GM03348 (cell line): ENCODE data around the gene PHACTR1.
"Not testable (repeated sequence)": the region's sequence is repeated elsewhere in the genome, so short reads cannot be mapped to it uniquely, and the experiment has no call there.

Experiments used
- DNase-seq: peaks from one replicate; pipeline ENCODE4 v3.0.0; 2012; ENCODE audit warnings: low spot score

PHACTR1 gene

DNA sequence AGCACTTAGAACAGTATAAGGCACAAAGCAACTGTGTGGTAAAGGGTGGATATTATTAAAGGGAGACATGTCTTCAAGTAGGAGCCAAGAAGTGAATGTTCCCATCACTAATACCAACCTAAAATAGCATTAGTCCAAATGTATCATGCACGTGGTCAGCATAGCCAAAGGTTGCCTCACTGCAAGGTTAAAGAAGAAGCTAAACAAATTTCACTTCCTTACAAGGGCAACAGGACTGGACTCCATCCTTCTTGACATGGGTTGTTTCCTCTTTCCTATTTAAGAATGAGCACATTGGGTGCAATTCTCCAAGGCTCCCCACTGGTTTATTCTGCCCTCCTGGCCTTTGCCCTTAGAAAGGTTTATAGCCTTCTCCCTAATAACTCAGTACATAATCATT lies 186.7 kb downstream of the PHACTR1 start:
- no peak for DNase-seq

- DNase-seq = no peak
These were observed 193.3 kb downstream of the PHACTR1 start for GRCh38 chr6:12909833-12910232.

- DNase-seq = peak; percentile 67
These were observed 194.9 kb downstream of the PHACTR1 start for GRCh38 chr6:12911427-12911826.

GRCh38 chr6:12913201-12913600 lies 196.6 kb downstream of the PHACTR1 start:
- DNase-seq = no peak

- DNase-seq = no peak
These were observed 199.4 kb downstream of the PHACTR1 start for GRCh38 chr6:12916006-12916405.

DNA sequence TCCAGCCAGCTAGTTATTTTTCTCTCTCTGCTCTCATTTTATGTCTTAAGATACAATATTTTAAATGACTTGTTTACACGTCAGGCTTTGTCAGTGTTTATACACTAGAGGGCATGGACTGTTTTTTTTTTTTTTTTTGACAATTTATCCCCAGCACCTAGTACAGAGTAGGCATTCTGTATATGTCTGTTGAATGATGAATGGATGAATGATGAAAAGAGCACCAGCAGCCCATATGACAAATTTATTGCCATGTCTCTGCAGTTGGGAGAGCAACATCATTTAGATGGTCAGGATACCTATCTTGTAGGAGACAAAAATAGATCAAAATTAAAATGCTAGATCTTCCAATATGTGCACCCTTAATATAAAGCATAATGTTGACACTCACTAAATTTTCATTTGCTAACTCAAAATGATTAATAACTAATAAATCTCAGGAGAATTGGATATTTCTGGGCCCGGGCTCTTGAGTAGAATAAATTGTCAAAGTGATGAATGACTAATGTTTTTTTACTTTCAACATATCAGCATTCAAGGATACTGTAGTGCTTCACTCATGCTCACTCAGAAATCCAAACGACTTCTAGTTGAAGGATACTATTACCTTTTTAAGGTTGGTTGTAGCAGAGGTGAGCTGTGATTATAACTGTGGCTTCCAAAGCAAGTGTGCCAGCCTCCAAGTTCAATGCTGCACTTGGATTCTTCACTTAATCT lies 200.0 kb downstream of the PHACTR1 start:
- DNase-seq = no peak

DNA sequence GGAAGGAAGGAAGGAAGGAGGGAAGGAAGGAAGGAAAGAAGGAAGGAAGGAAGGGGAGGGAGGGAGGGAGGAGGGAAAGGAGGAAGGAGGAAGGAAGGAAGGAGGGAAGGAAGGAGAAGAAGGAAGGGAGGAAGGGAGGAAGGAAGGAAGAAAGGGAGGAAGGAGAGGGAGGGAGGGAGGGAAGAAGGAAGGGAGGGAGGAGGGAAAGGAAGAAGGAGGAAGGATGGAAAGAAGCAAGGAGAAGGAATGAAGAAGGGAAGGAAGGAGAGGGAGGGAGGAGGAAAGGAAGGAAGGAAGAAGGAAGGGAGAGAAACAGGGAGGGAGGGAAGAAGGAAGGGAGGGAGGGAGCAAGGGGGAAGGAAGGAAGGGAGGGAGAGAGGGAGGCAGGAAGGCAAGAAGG lies 204.9 kb downstream of the PHACTR1 start:
- DNase-seq = no peak

DNA sequence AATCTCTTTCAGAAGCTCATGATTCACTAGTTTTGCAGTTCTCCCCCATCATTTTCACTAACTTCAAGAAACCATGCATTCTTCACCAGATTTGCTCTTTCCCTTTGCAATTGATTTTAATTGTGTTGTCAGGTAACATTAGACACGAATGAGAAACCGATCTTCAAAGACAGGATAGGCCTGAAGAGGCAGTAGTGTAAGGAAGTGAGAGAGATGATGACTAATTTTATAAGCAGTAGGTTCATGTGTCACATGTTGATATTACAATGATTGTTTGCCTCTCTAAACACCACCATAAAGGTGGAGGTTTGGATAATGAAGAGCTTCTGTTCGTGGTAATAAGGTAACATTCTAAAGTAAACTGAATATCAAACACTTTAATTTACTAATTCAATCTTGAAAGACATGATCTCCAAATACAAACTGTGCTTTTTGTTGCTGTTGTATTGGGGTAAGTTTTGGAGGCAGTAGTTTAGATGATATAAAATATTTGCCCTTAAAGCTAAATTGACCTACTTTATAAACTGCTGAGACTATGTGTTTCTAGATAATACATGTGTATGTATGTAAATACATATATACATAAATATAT lies 207.2 kb downstream of the PHACTR1 start:
- DNase-seq = no peak

DNA sequence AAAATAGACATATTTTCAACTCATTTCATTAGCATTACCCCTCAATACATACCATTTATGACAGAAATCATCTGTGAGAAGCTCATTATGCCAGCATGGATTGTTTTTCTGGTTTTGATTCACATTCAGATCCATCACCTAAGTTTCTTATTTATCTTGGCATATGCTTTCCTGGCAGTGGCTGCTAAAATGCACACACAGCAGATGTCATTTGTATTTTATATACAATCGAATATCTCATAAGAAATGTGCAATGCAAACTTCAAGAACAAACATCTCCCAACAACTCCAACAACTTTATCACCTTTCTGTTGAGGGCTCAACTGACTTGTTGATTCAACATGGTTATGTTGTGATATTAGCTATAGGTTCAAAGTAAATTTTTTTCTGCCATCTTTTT lies 208.3 kb downstream of the PHACTR1 start:
- DNase-seq = no peak

DNA sequence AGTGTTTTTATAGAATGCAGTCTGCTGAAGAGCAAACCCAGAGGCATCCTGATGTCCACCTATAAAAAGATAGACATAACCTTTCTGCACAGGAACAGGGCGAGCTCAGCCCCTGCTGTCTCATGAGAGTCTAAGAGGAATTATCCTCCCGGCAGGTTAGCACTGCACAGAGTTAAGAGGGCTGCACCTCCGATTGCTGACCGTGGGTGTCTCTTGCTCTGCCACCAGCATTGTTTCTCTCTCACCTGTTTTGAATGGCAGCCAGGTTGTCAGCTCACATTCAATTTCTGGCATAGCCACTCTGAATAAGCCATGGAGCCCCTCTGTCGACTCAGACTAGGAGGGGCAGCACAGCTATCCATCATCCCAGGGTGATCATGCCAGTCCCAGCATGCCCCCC lies 211.2 kb downstream of the PHACTR1 start:
- DNase-seq = no peak

- DNase-seq = no peak
These were observed 213.1 kb downstream of the PHACTR1 start for GRCh38 chr6:12929678-12930077.

GRCh38 chr6:12931639-12932038 lies 215.1 kb downstream of the PHACTR1 start:
- DNase-seq = no peak

- no peak for DNase-seq
These were observed 219.1 kb downstream of the PHACTR1 start for GRCh38 chr6:12935637-12936036.

DNA sequence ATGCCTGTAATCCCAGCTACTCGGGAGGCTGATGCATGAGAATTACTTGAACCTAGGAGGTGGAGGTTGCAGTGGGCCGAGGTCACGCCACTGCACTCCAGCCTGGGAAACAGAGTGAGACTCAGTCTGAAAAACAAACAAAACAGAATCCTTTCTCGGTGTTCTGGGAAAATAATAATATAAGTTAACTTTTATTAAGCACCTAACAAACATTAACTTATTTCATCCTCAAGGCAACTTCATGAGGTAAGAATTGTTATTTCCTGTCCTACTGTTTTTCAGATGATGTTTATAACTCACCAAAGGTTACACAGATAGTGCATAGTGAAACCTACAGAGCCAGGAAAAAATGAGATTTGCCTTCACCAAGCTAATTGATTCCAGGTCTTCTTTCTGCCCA lies 221.4 kb downstream of the PHACTR1 start:
- no peak for DNase-seq

- no peak for DNase-seq
These were observed 222.7 kb downstream of the PHACTR1 start for GRCh38 chr6:12939314-12939713.

- peak; percentile 10 for DNase-seq
These were observed 224.9 kb downstream of the PHACTR1 start for GRCh38 chr6:12941422-12941821.

- DNase-seq = no peak
These were observed 227.0 kb downstream of the PHACTR1 start for GRCh38 chr6:12943549-12943948.

DNA sequence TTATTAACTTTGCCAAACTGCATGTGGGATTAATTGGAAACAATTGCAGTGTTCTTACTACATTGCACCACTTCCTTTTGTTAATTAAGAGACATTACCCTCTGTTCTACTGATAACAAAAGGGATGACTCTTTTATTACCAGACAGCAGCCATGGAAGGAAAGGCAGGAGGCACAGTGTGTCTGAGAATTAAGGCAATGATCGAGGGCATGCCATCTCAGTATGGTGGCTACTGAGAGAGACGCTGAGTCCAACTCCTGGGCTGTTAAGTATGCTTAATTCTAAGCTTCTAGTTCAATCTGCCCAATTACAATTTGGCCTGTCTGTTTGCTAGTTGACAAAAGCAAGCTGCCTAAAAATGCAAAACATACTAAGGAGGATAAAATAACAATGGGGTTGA lies 227.4 kb downstream of the PHACTR1 start:
- no peak for DNase-seq

- DNase-seq = not testable (repeated sequence)
These were observed 228.0 kb downstream of the PHACTR1 start for GRCh38 chr6:12944528-12944927.

DNA sequence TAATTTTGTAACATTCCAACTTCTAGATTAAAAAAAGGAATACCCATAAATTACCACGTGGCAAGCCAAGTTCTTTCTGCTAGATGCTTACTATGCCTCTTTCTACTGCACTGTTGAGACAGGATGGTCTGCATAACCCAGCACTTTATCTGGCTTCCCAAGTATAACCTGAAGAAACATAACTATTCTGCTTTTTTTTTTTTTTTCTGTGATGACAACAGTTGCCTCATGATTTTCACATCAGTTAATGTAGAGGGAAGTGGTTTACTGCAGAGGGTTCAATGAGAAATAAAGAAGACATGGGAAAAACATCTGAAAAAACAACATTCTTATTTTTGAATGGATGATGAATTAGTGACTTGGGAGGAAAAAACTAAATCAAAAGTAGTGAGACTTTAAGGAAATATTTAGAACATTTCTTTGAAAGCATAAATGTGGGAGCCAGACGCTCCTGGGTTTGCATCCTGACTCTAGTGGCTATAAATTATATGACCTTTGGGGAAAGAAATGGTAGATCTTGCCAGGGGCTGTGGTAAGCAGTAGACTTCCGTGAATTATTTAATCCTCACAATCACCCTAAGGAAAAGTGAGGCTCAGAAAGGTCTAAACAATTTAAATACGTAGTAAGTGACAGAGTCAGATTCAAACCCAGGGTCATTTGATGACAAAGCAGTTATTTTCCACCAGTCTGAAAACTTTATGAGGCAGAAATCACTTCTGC lies 230.7 kb downstream of the PHACTR1 start:
- peak; percentile 30 for DNase-seq

- DNase-seq = no peak
These were observed 231.4 kb downstream of the PHACTR1 start for GRCh38 chr6:12947967-12948366.

GRCh38 chr6:12950976-12951375 lies 234.4 kb downstream of the PHACTR1 start:
- DNase-seq = no peak

GRCh38 chr6:12951415-12951814 lies 234.8 kb downstream of the PHACTR1 start:
- DNase-seq = no peak
